H7 (cell line): ENCODE measurements around the gene ATP11A. TPM values are rescaled to one million over a fixed set of nuclear protein-coding genes. Genes with fewer than 3 reads are reported as not detected.

Source experiments
- total RNA-seq: library from RNA; depleted of rRNA; stranded (reverse); fragments of >200 nt; shearing (Covaris generic); gene quantifications from 2 replicates; pipeline ENCODE4 v1.2.3, GENCODE V29; 2014; rRNA removed

The ATP11A gene
- total RNA-seq, 1 experiment from 2014 or later = 9.9 TPM

Other genes with a start within 250 kb of the ATP11A start
- gene TUBGCP3, start 101.9 kb upstream of the ATP11A start, total RNA-seq = 19.2 and 25.8 TPM in 2 replicates